HepG2 (cell line): ENCODE data around the gene MAPKAPK3. TPM values are rescaled to one million over a fixed set of nuclear protein-coding genes. Genes with fewer than 3 reads are reported as not detected.

Source experiments
- ATAC-seq: fragments of 200-7000 bp; cut with Tn5 transposase; 3 replicates; pipeline ENCODE4 v1.9.1; 2020; ENCODE audit warnings: mild to moderate bottlenecking, moderate library complexity
- BruUV-seq: library from RNA; stranded (reverse); fragments of 400-500 nt; replicated peaks from 2 replicates; lab custom pipeline; 2021; lab: Mats Ljungman, UMichigan
- CTCF ChIA-PET: fragments of 300-600 bp; formaldehyde crosslinking; extraction: SDS; loops from one replicate; lab custom pipeline; 2021; ENCODE audit warnings: low total read pairs, inconsistent platforms, low intra/inter-chr PET ratio; lab: Yijun Ruan, JAX
- POLR2A ChIA-PET: fragments of 350-600 bp; sonication (Branson Sonifier 250); formaldehyde crosslinking; loops from one replicate; lab custom pipeline; 2020; ENCODE audit warnings: antibody characterized with exemption, inconsistent platforms; lab: Yijun Ruan, JAX
- DNase-seq: peaks from one replicate; pipeline ENCODE4 v3.0.0-alpha.2; 2015; ENCODE audit warnings: low spot score
- FAIRE-seq: peaks from 3 replicates; lab custom pipeline; 2011; peaks lifted over from hg19 to GRCh38; lab: Jason Lieb, UNC
- H2AFZ ChIP-seq: one replicate; pipeline ENCODE4 v1.6.1; 2011; ENCODE audit warnings: low read length, inconsistent platforms
- H3K27ac ChIP-seq: fragments of 300-600 bp; 3 replicates; pipeline ENCODE4 v1.8.0; 2011; ENCODE audit warnings: mixed run types, mild to moderate bottlenecking, mixed read lengths, low read length, inconsistent platforms; ENCODE audit not compliant: insufficient read depth; ENCODE audit errors: extremely low read length
- H3K27me3 ChIP-seq, 2 experiments: fragments of 200-600 bp in 1 of 2; 2 replicates in 1 of 2; 3 replicates in 1 of 2; pipeline versions ENCODE4 v1.6.0 to v1.8.0; 2011; ENCODE audit warnings: low read length in 2 of 2, mild to moderate bottlenecking in 2 of 2, moderate library complexity in 2 of 2, inconsistent platforms in 1 of 2; ENCODE audit not compliant: insufficient read depth in 2 of 2, control insufficient read depth in 1 of 2
- H3K36me3 ChIP-seq, 2 experiments: fragments of 200-600 bp in 1 of 2; replicated peaks in 1 of 2; 2 replicates in 1 of 2; 3 replicates in 1 of 2; pipeline versions ENCODE4 v1.5.1 to v1.8.0; 2011; ENCODE audit warnings: low read length in 2 of 2, inconsistent platforms in 1 of 2; ENCODE audit not compliant: insufficient read depth in 2 of 2, control insufficient read depth in 1 of 2
- H3K4me1 ChIP-seq: 2 replicates; pipeline ENCODE4 v1.5.1; 2012; ENCODE audit warnings: low read length, inconsistent platforms; ENCODE audit not compliant: insufficient read depth
- H3K4me2 ChIP-seq: 2 replicates; pipeline ENCODE4 v1.6.0; 2011; ENCODE audit warnings: low read depth, low read length, inconsistent platforms
- H3K4me3 ChIP-seq, 3 experiments: fragments of 200-600 bp in 1 of 3; sonication (generic), shearing (Covaris generic) in 1 of 3; replicated peaks in 1 of 3; 2 replicates each; pipeline ENCODE4 v1.5.1; 2011 to 2016; ENCODE audit warnings: low read length in 3 of 3, inconsistent platforms in 2 of 3, low read depth in 2 of 3, mild to moderate bottlenecking in 2 of 3, control low read depth in 1 of 3, mixed read lengths in 1 of 3; ENCODE audit not compliant: insufficient read depth in 1 of 3
- H3K79me2 ChIP-seq: one replicate; pipeline ENCODE4 v1.6.1; 2011; ENCODE audit warnings: low read length, inconsistent platforms; ENCODE audit not compliant: insufficient read depth
- H3K9ac ChIP-seq: 2 replicates; pipeline ENCODE4 v1.6.0; 2011; ENCODE audit warnings: mild to moderate bottlenecking, low read depth, low read length, inconsistent platforms; ENCODE audit not compliant: insufficient read depth
- H3K9me3 ChIP-seq: 2 replicates; pipeline ENCODE4 v1.5.1; 2012; ENCODE audit warnings: mild to moderate bottlenecking, low read length
- H4K20me1 ChIP-seq: 2 replicates; pipeline ENCODE4 v1.6.0; 2011; ENCODE audit warnings: inconsistent platforms, mild to moderate bottlenecking, low read length, moderate library complexity; ENCODE audit not compliant: insufficient read depth
- ELK4 ChIP-seq: sonication (generic); formaldehyde crosslinking; IDR thresholded peaks from 2 replicates; pipeline ENCODE4 v1.9.0; 2021; ENCODE audit warnings: missing genetic modification reagents, borderline replicate concordance
- EP300 ChIP-seq, 3 experiments: sonication (generic) in 1 of 3; formaldehyde crosslinking in 1 of 3; IDR thresholded peaks; 2 replicates each; pipeline versions ENCODE4 v1.5.1 to v1.6.1; 2011 to 2020; ENCODE audit warnings: low read depth in 2 of 3, low read length in 2 of 3, borderline replicate concordance in 1 of 3, improper control_type of control experiment in 1 of 3, mild to moderate bottlenecking in 1 of 3, missing genetic modification reagents in 1 of 3, moderate library complexity in 1 of 3
- MAZ ChIP-seq, 2 experiments: sonication (generic) in 1 of 2; formaldehyde crosslinking in 1 of 2; IDR thresholded peaks; 2 replicates each; pipeline versions ENCODE4 v1.5.0 to v1.6.1; 2012 to 2020; ENCODE audit warnings: low read depth in 2 of 2, mild to moderate bottlenecking in 2 of 2, borderline replicate concordance in 1 of 2, improper control_type of control experiment in 1 of 2, low read length in 1 of 2, missing genetic modification reagents in 1 of 2, moderate library complexity in 1 of 2
- RERE ChIP-seq: IDR thresholded peaks from 2 replicates; pipeline ENCODE4 v1.6.1; 2016; ENCODE audit warnings: low read depth, missing genetic modification reagents, missing compliant biosample characterization
- SIX4 ChIP-seq: sonication (generic); formaldehyde crosslinking; IDR thresholded peaks from 2 replicates; pipeline ENCODE4 v1.4.0; 2020; ENCODE audit warnings: missing genetic modification reagents
- WIZ ChIP-seq: sonication (generic); formaldehyde crosslinking; IDR thresholded peaks from 2 replicates; pipeline ENCODE4 v1.5.1; 2020; ENCODE audit warnings: mild to moderate bottlenecking, missing genetic modification reagents
- ZBTB7B ChIP-seq: sonication (generic); formaldehyde crosslinking; IDR thresholded peaks from 2 replicates; pipeline ENCODE4 v1.4.0; 2020; ENCODE audit warnings: missing genetic modification reagents
- ZUFSP ChIP-seq: sonication (generic); formaldehyde crosslinking; IDR thresholded peaks from 2 replicates; pipeline ENCODE4 v1.9.0; 2021; ENCODE audit warnings: missing genetic modification reagents, mild to moderate bottlenecking, borderline replicate concordance
- WGBS: methylation state at CpG from one replicate; pipeline ENCODE4 v1.1.6; 2017; ENCODE audit warnings: low lambda C conversion rate; 5-methylcytosine and 5-hydroxymethylcytosine counted together
- in situ Hi-C: cut with HindIII; loops from 2 replicates; pipeline ENCODE4 v1.10.0; 2017; ENCODE audit warnings: low pct_unique_long_range_greater_than_20kb; ENCODE audit not compliant: extremely low pct_ligation_motif_present
- intact Hi-C: fragments of 100-400 bp; cut with micrococcal nuclease; formaldehyde crosslinking; loops from one replicate; pipeline ENCODE4 v1.10.0; 2022; ENCODE audit not compliant: unreplicated experiment
- polyA plus RNA-seq, 8 experiments: library from polyadenylated mRNA; depleted of rRNA in 3 of 8; stranded (reverse) in 7 of 8; unstranded in 1 of 8; fragments of >200 nt; fragmentation: Illumina TruSeq in 4 of 8; extraction: Trizol in 4 of 8; gene quantifications; 2 replicates each; pipeline versions ENCODE4 v1.2.1 to v1.2.3, GENCODE V29; 2011 to 2016; ENCODE audit warnings: low read depth in 4 of 8, missing spikeins in 1 of 8, mixed read lengths in 1 of 8; ENCODE audit not compliant: insufficient read depth in 1 of 8
- total RNA-seq, 5 experiments: library from RNA; depleted of rRNA; stranded (reverse); fragments of >200 nt; fragmentation: Illumina TruSeq; extraction: Trizol; gene quantifications; 2 replicates each; pipeline ENCODE4 v1.2.3, GENCODE V29; 2016; ENCODE audit warnings: low read depth in 1 of 5

Gene MAPKAPK3
- total and polyA plus RNA-seq, 2 of the 13 experiments (the other 11 are each of a cell fraction or from before 2014, with no cell fraction given): 39.9 to 41.2 TPM

GRCh38 chr3:50662408-50662807 is 45.5 kb downstream of the MAPKAPK3 start:
- CTCF ChIA-PET: no interaction called here
- DNase-seq (no peak), FAIRE-seq (no peak)

GRCh38 chr3:50665081-50665840 is 48.3 kb downstream of the MAPKAPK3 start:
- H2AFZ ChIP-seq: no peak overlapping the region
- H3K4me3 ChIP-seq: no peak overlapping the region
- in situ Hi-C loops: no loop called here
- ChIA-PET POLR2A (no interaction called here), CTCF (no interaction called here)
- no peak overlapping the region for H3K4me2 ChIP-seq
- no peaks in the 10 kb centered on the region for H3K79me2 ChIP-seq
- no peaks in the 10 kb centered on the region for H3K36me3 ChIP-seq
- 12% methylated on average over 5 of the region's 5 CpGs for WGBS
- BruUV-seq: no TSS peak
- intact Hi-C loops: no loop called here
- H3K27ac ChIP-seq: no peak overlapping the region
- H4K20me1 ChIP-seq: no peaks in the 10 kb centered on the region
- H3K9me3 ChIP-seq: no peaks in the 10 kb centered on the region
- H3K4me1 ChIP-seq: peaks cover 8% of the 10 kb centered on the region; the same call in 1 of the 2 replicates
- no peak overlapping the region for H3K9ac ChIP-seq
- DNase-seq (no peak), ATAC-seq (no peak), FAIRE-seq (no peak)
- H3K27me3 ChIP-seq: peaks cover 4 to 37% of the 10 kb centered on the region in 2 experiments; a peak in 3 of 5 replicates
- TF ChIP-seq ZBTB7B (CRISPR knock-in tag) (no peak), ELK4 (CRISPR knock-in tag) (no peak), RERE (CRISPR knock-in tag) (no peak), ZUFSP (CRISPR knock-in tag) (no peak), EP300 (IDR thresholded peaks at IDR 0.05; ENCODE audit: low read depth in 2 of 2, low read length in 2 of 2) (no peak), EP300 (CRISPR knock-in tag; IDR thresholded peaks at IDR 0.05; ENCODE audit: borderline replicate concordance) (no peak)

More at GRCh38 chr3:50662408-50662807, 45.5 kb downstream of the MAPKAPK3 start:
- Histone ChIP-seq H3K4me1 (peaks cover 8% of the 10 kb centered on the region; the same call in 1 of the 2 replicates), H3K9ac (no peak overlapping the region), H3K4me2 (no peak overlapping the region), H3K36me3 (no peaks in the 10 kb centered on the region), H3K79me2 (no peaks in the 10 kb centered on the region), H4K20me1 (no peaks in the 10 kb centered on the region), H3K27me3 (peaks cover 2 to 42% of the 10 kb centered on the region in 2 experiments; a peak in 3 of 5 replicates), H2AFZ (no peak overlapping the region), H3K9me3 (no peaks in the 10 kb centered on the region), H3K27ac (no peak overlapping the region), H3K4me3 (no peak overlapping the region)
- POLR2A ChIA-PET: no interaction called here
- in situ Hi-C loops (no loop called here), intact Hi-C loops (no loop called here)
- ATAC-seq: no peak
- 0% methylated on average over 2 of the region's 2 CpGs for WGBS
- BruUV-seq: no TSS peak
- TF ChIP-seq MAZ (IDR thresholded peaks at IDR 0.05; ENCODE audit: borderline replicate concordance, low read depth, low read length): no peak
- no peak for TF ChIP-seq MAZ (CRISPR knock-in tag; IDR thresholded peaks at IDR 0.05; ENCODE audit: low read depth)
- TF ChIP-seq WIZ: no peak
- TF ChIP-seq SIX4 (CRISPR knock-in tag): no peak
